ENCODE measurements around the gene TENM3. TPM values are rescaled to one million over a fixed set of nuclear protein-coding genes. Genes with fewer than 3 reads are reported as not detected.

The TENM3 gene
- total RNA-seq, 2 experiments from 2014 or later = not detected

- H3K27me3 Mint-ChIP-seq = peaks cover 5% of the 10 kb centered on the region
Measured at GRCh38 chr4:182823576-182823975, 580.4 kb downstream of the TENM3 start.

DNA sequence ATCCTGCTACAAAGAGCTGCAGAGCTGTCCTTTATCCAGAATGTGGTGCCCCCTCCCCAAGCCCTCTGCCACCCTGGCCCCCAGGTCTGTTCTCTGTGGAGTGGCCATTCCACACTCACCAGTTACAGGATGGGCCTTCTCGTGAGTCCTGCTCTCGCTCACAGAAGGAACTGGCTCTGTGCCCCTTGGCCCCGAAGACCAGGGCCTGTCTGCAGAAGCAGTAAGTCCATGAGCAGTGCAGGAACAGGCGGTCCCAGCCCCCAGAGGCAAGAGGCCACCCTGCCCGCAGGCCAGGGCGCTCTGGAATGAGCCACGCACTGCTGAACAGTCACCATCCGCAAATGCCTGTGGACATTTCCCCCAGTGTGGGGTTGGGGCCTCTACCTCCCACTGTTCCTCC lies 581.8 kb downstream of the TENM3 start:
- Histone ChIP-seq H3K27me3 (ENCODE audit: control insufficient read depth in 1 of 2, insufficient read depth in 2 of 2, low read length in 2 of 2) (no peaks in the 10 kb centered on the region), H3K4me3 (ENCODE audit: low read length) (no peak overlapping the region), H3K9me3 (ENCODE audit: control insufficient read depth in 1 of 2, insufficient read depth in 1 of 2, low read length in 2 of 2) (no peaks in the 10 kb centered on the region), H3K36me3 (ENCODE audit: insufficient read depth, low read length) (no peaks in the 10 kb centered on the region), H3K4me1 (ENCODE audit: insufficient read depth, low read length) (no peaks in the 10 kb centered on the region), H3K27ac (ENCODE audit: low read depth in 1 of 2, low read length in 2 of 2) (no peak overlapping the region)
- Mint-ChIP-seq H3K4me1 (ENCODE audit: low read depth) (no peaks in the 10 kb centered on the region), H3K36me3 (ENCODE audit: low read depth) (no peaks in the 10 kb centered on the region), H3K4me3 (no peak overlapping the region), H3K27me3 (peaks cover 15% of the 10 kb centered on the region), H3K9me3 (no peaks in the 10 kb centered on the region), H3K27ac (no peak overlapping the region)
- no peak for DNase-seq
- intact Hi-C loops (cut with DNase I, micrococcal nuclease) = no loop called here
- no peak for TF ChIP-seq CTCF (IDR thresholded peaks at IDR 0.05)
- ChIA-PET CTCF (no interaction called here), POLR2A (no interaction called here)
- ATAC-seq (ENCODE audit: poor library complexity) = no peak

More at GRCh38 chr4:182823576-182823975, 580.4 kb downstream of the TENM3 start:
- Histone ChIP-seq H3K27me3 (ENCODE audit: control insufficient read depth in 1 of 2, insufficient read depth in 2 of 2, low read length in 2 of 2) (no peaks in the 10 kb centered on the region), H3K4me3 (ENCODE audit: low read length) (no peak overlapping the region), H3K9me3 (ENCODE audit: control insufficient read depth in 1 of 2, insufficient read depth in 1 of 2, low read length in 2 of 2) (no peaks in the 10 kb centered on the region), H3K4me1 (ENCODE audit: insufficient read depth, low read length) (no peaks in the 10 kb centered on the region), H3K36me3 (ENCODE audit: insufficient read depth, low read length) (no peaks in the 10 kb centered on the region), H3K27ac (ENCODE audit: low read depth in 1 of 2, low read length in 2 of 2) (no peak overlapping the region)
- Mint-ChIP-seq H3K4me3 (no peak overlapping the region), H3K4me1 (ENCODE audit: low read depth) (no peaks in the 10 kb centered on the region), H3K36me3 (ENCODE audit: low read depth) (no peaks in the 10 kb centered on the region), H3K27ac (no peak overlapping the region), H3K9me3 (no peaks in the 10 kb centered on the region)
- no peak for ATAC-seq (ENCODE audit: poor library complexity)
- ChIA-PET CTCF (no interaction called here), POLR2A (no interaction called here)
- intact Hi-C loops (cut with DNase I, micrococcal nuclease) = no loop called here
- no peak for DNase-seq
- TF ChIP-seq CTCF (IDR thresholded peaks at IDR 0.05) = no peak

GRCh38 chr4:182825786-182826185 lies 582.6 kb downstream of the TENM3 start:
- H3K9me3 ChIP-seq (ENCODE audit: control insufficient read depth in 1 of 2, insufficient read depth in 1 of 2, low read length in 2 of 2) = no peaks in the 10 kb centered on the region
- H3K27ac ChIP-seq (ENCODE audit: low read depth in 1 of 2, low read length in 2 of 2) = no peak overlapping the region
- H3K4me3 ChIP-seq (ENCODE audit: low read length) = no peak overlapping the region
- intact Hi-C loops (cut with DNase I, micrococcal nuclease) = no loop called here
- Mint-ChIP-seq H3K27ac (no peak overlapping the region), H3K9me3 (no peaks in the 10 kb centered on the region), H3K4me1 (ENCODE audit: low read depth) (no peaks in the 10 kb centered on the region), H3K36me3 (ENCODE audit: low read depth) (no peaks in the 10 kb centered on the region), H3K4me3 (no peak overlapping the region), H3K27me3 (peaks cover 22% of the 10 kb centered on the region)
- POLR2A ChIA-PET = no interaction called here
- ATAC-seq (ENCODE audit: poor library complexity) = no peak
- no peaks in the 10 kb centered on the region for H3K36me3 ChIP-seq (ENCODE audit: insufficient read depth, low read length)
- no peaks in the 10 kb centered on the region for H3K4me1 ChIP-seq (ENCODE audit: insufficient read depth, low read length)
- H3K27me3 ChIP-seq (ENCODE audit: control insufficient read depth in 1 of 2, insufficient read depth in 2 of 2, low read length in 2 of 2) = peaks cover 0 to 6% of the 10 kb centered on the region in 2 experiments
- CTCF ChIA-PET = no interaction called here
- DNase-seq = no peak
- no peak for TF ChIP-seq CTCF (IDR thresholded peaks at IDR 0.05)
